ENCODE measurements around the gene SMIM38.

DNA sequence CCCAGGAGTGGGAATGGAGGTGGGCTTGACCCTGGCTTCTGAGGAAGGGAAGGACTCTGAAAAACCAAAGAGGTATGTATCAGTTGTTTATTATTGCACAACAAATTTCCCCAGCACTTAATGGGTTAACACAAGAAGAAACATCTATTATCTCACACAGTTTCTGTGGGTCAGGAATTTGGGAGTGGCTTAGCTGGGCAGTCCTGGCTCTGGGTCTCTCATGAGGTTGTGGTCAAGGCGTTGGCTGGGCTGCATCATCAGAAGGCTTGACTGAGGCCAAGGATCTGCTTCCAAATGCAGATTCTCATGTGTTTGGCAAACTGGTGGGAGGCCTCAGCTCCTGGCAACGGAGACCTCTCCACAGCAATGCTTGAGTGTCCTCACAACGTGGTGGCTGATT, 17.5 kb upstream of the SMIM38 start:
- TF ChIP-seq ZNF121 (CRISPR knock-in tag; conservative IDR thresholded peaks at IDR 0.05) (no peak), FOXM1 (IDR thresholded peaks at IDR 0.05; ENCODE audit: low read depth) (no peak), FOXM1 (CRISPR knock-in tag; IDR thresholded peaks at IDR 0.05; ENCODE audit: low read depth) (no peak), MTA3 (IDR thresholded peaks at IDR 0.05; ENCODE audit: borderline replicate concordance) (no peak), CBX3 (IDR thresholded peaks at IDR 0.05; ENCODE audit: borderline replicate concordance in 1 of 2, low read length in 2 of 2) (no peak), POLR2A (conservative IDR thresholded peaks at IDR 0.05) (no peak), ZFP36 (IDR thresholded peaks at IDR 0.05; ENCODE audit: low read depth, low read length, partially characterized antibody) (no peak), FOXJ3 (CRISPR knock-in tag; IDR thresholded peaks at IDR 0.05) (no peak), ZFX (CRISPR knock-in tag; IDR thresholded peaks at IDR 0.05) (no peak), ZNF76 (CRISPR knock-in tag; IDR thresholded peaks at IDR 0.05; ENCODE audit: borderline replicate concordance) (no peak)
- TF ChIP-seq, protein P1, sequence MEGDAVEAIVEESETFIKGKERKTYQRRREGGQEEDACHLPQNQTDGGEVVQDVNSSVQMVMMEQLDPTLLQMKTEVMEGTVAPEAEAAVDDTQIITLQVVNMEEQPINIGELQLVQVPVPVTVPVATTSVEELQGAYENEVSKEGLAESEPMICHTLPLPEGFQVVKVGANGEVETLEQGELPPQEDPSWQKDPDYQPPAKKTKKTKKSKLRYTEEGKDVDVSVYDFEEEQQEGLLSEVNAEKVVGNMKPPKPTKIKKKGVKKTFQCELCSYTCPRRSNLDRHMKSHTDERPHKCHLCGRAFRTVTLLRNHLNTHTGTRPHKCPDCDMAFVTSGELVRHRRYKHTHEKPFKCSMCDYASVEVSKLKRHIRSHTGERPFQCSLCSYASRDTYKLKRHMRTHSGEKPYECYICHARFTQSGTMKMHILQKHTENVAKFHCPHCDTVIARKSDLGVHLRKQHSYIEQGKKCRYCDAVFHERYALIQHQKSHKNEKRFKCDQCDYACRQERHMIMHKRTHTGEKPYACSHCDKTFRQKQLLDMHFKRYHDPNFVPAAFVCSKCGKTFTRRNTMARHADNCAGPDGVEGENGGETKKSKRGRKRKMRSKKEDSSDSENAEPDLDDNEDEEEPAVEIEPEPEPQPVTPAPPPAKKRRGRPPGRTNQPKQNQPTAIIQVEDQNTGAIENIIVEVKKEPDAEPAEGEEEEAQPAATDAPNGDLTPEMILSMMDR (IDR thresholded peaks at IDR 0.05 in 2 of 3, conservative IDR thresholded peaks at IDR 0.05 in 1 of 3; ENCODE audit: insufficient read depth in 2 of 3, low read depth in 1 of 3, low read length in 3 of 3), result no peak
- TF ChIP-seq, protein P2, sequence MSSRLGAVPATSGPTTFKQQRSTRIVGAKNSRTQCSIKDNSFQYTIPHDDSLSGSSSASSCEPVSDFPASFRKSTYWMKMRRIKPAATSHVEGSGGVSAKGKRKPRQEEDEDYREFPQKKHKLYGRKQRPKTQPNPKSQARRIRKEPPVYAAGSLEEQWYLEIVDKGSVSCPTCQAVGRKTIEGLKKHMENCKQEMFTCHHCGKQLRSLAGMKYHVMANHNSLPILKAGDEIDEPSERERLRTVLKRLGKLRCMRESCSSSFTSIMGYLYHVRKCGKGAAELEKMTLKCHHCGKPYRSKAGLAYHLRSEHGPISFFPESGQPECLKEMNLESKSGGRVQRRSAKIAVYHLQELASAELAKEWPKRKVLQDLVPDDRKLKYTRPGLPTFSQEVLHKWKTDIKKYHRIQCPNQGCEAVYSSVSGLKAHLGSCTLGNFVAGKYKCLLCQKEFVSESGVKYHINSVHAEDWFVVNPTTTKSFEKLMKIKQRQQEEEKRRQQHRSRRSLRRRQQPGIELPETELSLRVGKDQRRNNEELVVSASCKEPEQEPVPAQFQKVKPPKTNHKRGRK (tag; IDR thresholded peaks at IDR 0.05), result no peak
- TF ChIP-seq, protein P3, sequence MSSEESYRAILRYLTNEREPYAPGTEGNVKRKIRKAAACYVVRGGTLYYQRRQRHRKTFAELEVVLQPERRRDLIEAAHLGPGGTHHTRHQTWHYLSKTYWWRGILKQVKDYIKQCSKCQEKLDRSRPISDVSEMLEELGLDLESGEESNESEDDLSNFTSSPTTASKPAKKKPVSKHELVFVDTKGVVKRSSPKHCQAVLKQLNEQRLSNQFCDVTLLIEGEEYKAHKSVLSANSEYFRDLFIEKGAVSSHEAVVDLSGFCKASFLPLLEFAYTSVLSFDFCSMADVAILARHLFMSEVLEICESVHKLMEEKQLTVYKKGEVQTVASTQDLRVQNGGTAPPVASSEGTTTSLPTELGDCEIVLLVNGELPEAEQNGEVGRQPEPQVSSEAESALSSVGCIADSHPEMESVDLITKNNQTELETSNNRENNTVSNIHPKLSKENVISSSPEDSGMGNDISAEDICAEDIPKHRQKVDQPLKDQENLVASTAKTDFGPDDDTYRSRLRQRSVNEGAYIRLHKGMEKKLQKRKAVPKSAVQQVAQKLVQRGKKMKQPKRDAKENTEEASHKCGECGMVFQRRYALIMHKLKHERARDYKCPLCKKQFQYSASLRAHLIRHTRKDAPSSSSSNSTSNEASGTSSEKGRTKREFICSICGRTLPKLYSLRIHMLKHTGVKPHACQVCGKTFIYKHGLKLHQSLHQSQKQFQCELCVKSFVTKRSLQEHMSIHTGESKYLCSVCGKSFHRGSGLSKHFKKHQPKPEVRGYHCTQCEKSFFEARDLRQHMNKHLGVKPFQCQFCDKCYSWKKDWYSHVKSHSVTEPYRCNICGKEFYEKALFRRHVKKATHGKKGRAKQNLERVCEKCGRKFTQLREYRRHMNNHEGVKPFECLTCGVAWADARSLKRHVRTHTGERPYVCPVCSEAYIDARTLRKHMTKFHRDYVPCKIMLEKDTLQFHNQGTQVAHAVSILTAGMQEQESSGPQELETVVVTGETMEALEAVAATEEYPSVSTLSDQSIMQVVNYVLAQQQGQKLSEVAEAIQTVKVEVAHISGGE (CRISPR knock-in tag; IDR thresholded peaks at IDR 0.05), result no peak
- TF ChIP-seq, protein P4, sequence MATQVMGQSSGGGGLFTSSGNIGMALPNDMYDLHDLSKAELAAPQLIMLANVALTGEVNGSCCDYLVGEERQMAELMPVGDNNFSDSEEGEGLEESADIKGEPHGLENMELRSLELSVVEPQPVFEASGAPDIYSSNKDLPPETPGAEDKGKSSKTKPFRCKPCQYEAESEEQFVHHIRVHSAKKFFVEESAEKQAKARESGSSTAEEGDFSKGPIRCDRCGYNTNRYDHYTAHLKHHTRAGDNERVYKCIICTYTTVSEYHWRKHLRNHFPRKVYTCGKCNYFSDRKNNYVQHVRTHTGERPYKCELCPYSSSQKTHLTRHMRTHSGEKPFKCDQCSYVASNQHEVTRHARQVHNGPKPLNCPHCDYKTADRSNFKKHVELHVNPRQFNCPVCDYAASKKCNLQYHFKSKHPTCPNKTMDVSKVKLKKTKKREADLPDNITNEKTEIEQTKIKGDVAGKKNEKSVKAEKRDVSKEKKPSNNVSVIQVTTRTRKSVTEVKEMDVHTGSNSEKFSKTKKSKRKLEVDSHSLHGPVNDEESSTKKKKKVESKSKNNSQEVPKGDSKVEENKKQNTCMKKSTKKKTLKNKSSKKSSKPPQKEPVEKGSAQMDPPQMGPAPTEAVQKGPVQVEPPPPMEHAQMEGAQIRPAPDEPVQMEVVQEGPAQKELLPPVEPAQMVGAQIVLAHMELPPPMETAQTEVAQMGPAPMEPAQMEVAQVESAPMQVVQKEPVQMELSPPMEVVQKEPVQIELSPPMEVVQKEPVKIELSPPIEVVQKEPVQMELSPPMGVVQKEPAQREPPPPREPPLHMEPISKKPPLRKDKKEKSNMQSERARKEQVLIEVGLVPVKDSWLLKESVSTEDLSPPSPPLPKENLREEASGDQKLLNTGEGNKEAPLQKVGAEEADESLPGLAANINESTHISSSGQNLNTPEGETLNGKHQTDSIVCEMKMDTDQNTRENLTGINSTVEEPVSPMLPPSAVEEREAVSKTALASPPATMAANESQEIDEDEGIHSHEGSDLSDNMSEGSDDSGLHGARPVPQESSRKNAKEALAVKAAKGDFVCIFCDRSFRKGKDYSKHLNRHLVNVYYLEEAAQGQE (IDR thresholded peaks at IDR 0.05; ENCODE audit: borderline replicate concordance), result no peak
- TF ChIP-seq, protein P4 (CRISPR knock-in tag; IDR thresholded peaks at IDR 0.05; ENCODE audit: low read depth), result no peak
